ENCODE results near the gene SEC14L5. TPM values are rescaled to one million over a fixed set of nuclear protein-coding genes. Genes with fewer than 3 reads are reported as not detected.

Gene SEC14L5
- total RNA-seq (2021; ENCODE audit: unreplicated experiment) (0.27 TPM), Bru-seq, nascent RNA (percentile 24 among the genes with signal in this experiment), BruChase-seq, experiment 1, labeled RNA remaining after a 6-hour chase (percentile 22 among the genes with signal in this experiment), BruChase-seq, experiment 2, labeled RNA remaining after a 2-hour chase (percentile 26 among the genes with signal in this experiment)
- 0.17 and 0.20 TPM in 2 replicates for polyA plus RNA-seq (2012)
- long read RNA-seq = 0 reads

DNA sequence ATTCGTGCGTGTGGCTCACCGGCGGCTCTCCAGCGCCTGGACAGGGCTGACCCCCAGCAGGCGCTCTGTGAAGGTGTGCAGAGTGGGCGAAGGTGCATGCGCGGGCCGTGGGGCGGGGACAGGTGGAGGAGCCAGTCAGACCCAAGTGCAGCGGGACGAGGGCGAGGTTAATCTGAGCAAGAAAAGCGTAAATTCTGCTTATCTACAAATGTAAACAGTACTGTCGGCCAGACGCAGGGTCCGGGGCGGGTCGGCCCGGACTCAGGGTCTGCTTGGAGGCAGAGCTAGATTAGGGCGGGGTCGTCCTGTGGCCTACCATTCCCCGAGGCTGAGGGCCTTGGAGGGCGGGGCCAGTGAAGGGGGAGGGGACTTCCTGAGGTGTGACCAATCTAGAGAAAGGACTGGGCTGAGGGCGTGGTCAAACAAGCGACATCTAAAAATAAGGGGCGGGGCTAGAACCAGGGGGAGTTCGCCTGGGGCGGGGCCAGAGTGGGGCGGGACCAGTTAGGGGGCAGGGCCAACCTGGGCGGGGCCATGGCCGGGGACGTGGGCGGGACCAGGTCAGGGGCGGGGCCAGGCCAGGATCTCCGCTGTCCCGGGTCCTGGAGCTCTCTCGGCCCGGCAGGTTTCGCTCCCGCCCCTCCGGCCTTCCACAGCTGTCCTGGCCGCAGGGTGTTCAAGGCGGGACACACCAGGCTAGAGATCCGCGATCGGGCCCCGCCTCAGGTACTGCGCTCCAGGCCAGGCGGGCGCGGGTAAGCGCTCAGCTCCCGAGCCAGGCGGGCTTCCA, at the start of gene SEC14L5:
TSS of gene SEC14L5 (plus strand) at position 611 of the 790 bp plus-strand sequence. CDS start 994 bp downstream, outside the sequence.
- Histone ChIP-seq H4K20me1 (ENCODE audit: insufficient read depth) (no peaks in the 10 kb centered on the region), H3K27ac (ENCODE audit: low read depth, low read length) (peak within 1 kb of the TSS; percentile 42), H3K9ac (ENCODE audit: low read length) (peak within 1 kb of the TSS; percentile 42), H3K4me2 (ENCODE audit: low read length) (peak within 1 kb of the TSS; percentile 91), H3K9me3 (ENCODE audit: control insufficient read depth in 1 of 2, insufficient read depth in 1 of 2, low read depth in 1 of 2, low read length in 2 of 2) (no peaks in the 10 kb centered on the region), H2AFZ (ENCODE audit: low read depth, low read length, poor library complexity, severe bottlenecking) (peak within 1 kb of the TSS; percentile 49), H3K79me2 (ENCODE audit: insufficient read depth, low read length) (no peaks in the 10 kb centered on the region), H3K4me1 (ENCODE audit: control insufficient read depth in 1 of 2, insufficient read depth in 2 of 2, low read length in 2 of 2) (peaks cover 15 to 24% of the 10 kb centered on the region in 2 experiments; a peak in 3 of 4 replicates), H3K9me2 (ENCODE audit: insufficient read depth) (no peaks in the 10 kb centered on the region), H3K4me3 (replicated peaks in 1 of 2; ENCODE audit: low read depth in 1 of 2, low read length in 2 of 2) (peak within 1 kb of the TSS; percentile 44 to 59), H3K36me3 (ENCODE audit: control insufficient read depth in 1 of 2, insufficient read depth in 2 of 2, low read length in 2 of 2) (no peaks in the 10 kb centered on the region), H3K27me3 (ENCODE audit: insufficient read depth, low read length) (peaks cover 9% of the 10 kb centered on the region; the same call in 1 of the 2 replicates)
- intact Hi-C loops (cut with micrococcal nuclease) = loop anchor here (2.0 to 10.0 kb wide), 7 partner anchors 75 to 553 kb away; partner anchors contain the start of genes ANKS3, DNAAF8, GLYR1 and UBN1
- TF ChIP-seq SP1 (IDR thresholded peaks at IDR 0.05; ENCODE audit: low read depth) (peak; percentile 36; the same call in 1 of the 2 replicates), POLR2AphosphoS5 (IDR thresholded peaks at IDR 0.05; ENCODE audit: low read depth, low read length) (peak; percentile 52), EGR1 (IDR thresholded peaks at IDR 0.05; ENCODE audit: low read depth) (peak; percentile 65)
- TF ChIP-seq, protein P1, sequence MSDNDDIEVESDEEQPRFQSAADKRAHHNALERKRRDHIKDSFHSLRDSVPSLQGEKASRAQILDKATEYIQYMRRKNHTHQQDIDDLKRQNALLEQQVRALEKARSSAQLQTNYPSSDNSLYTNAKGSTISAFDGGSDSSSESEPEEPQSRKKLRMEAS (IDR thresholded peaks at IDR 0.05) = peak; percentile 28; the same call in 1 of the 2 replicates
- TF ChIP-seq, protein P2, sequence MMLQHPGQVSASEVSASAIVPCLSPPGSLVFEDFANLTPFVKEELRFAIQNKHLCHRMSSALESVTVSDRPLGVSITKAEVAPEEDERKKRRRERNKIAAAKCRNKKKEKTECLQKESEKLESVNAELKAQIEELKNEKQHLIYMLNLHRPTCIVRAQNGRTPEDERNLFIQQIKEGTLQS (IDR thresholded peaks at IDR 0.05) = no peak
- TF ChIP-seq, protein P3, sequence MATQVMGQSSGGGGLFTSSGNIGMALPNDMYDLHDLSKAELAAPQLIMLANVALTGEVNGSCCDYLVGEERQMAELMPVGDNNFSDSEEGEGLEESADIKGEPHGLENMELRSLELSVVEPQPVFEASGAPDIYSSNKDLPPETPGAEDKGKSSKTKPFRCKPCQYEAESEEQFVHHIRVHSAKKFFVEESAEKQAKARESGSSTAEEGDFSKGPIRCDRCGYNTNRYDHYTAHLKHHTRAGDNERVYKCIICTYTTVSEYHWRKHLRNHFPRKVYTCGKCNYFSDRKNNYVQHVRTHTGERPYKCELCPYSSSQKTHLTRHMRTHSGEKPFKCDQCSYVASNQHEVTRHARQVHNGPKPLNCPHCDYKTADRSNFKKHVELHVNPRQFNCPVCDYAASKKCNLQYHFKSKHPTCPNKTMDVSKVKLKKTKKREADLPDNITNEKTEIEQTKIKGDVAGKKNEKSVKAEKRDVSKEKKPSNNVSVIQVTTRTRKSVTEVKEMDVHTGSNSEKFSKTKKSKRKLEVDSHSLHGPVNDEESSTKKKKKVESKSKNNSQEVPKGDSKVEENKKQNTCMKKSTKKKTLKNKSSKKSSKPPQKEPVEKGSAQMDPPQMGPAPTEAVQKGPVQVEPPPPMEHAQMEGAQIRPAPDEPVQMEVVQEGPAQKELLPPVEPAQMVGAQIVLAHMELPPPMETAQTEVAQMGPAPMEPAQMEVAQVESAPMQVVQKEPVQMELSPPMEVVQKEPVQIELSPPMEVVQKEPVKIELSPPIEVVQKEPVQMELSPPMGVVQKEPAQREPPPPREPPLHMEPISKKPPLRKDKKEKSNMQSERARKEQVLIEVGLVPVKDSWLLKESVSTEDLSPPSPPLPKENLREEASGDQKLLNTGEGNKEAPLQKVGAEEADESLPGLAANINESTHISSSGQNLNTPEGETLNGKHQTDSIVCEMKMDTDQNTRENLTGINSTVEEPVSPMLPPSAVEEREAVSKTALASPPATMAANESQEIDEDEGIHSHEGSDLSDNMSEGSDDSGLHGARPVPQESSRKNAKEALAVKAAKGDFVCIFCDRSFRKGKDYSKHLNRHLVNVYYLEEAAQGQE (IDR thresholded peaks at IDR 0.05; ENCODE audit: low read depth) = peak; percentile 77
- ChIA-PET RAD21 (ENCODE audit: low non-redundant PET in 1 of 2, low total read pairs in 2 of 2, uncharacterized antibody in 2 of 2, unreplicated experiment in 2 of 2) (interaction anchor here in 1 of 2 experiments (0.6 to 0.7 kb wide), 3 partner anchors 63 to 264 kb away, joined by 3 to 5 read pairs (median 3); no protein-coding TSS in a partner anchor), POLR2A (interaction anchor here (1.0 kb wide), 1 partner anchor 13 kb away, joined by 4 read pairs; no protein-coding TSS in a partner anchor), CTCF (interaction anchor here (0.6 to 1.2 kb wide), 7 partner anchors 19 to 410 kb away, joined by 3 to 7 read pairs (median 3); partner anchors contain the start of gene PPL)
- peak; percentile 87 for ATAC-seq
- DNase-seq (ENCODE audit: low read depth, low spot score) = peak; percentile 98
- BruUV-seq (replicated peaks) = no TSS peak
